GM23248 (cell line): Measurements from ENCODE around the gene STAMBPL1. TPM values are rescaled to one million over a fixed set of nuclear protein-coding genes. Genes with fewer than 3 reads are reported as not detected.

ENCODE experiments used
- DNase-seq: peaks from one replicate; pipeline ENCODE4 v3.0.0-alpha.2; 2015
- H2AFZ ChIP-seq: fragments of 200-600 bp; sonication (generic); 2 replicates; pipeline ENCODE4 v1.6.1; 2016; ENCODE audit warnings: antibody characterized with exemption
- H3F3A ChIP-seq: fragments of 200-600 bp; sonication (generic); 2 replicates; pipeline ENCODE4 v1.6.1; 2016; ENCODE audit warnings: mild to moderate bottlenecking, antibody characterized with exemption, mixed run types; ENCODE audit not compliant: insufficient read depth
- H3K27ac ChIP-seq: fragments of 200-600 bp; sonication (generic); 2 replicates; pipeline ENCODE4 v1.5.1; 2016; ENCODE audit warnings: mild to moderate bottlenecking
- H3K27me3 ChIP-seq: fragments of 200-600 bp; sonication (generic); replicated peaks from 2 replicates; pipeline ENCODE4 v1.6.1; 2016; ENCODE audit warnings: mild to moderate bottlenecking; ENCODE audit not compliant: insufficient read depth
- H3K36me3 ChIP-seq: fragments of 200-600 bp; sonication (generic); 2 replicates; pipeline ENCODE4 v1.6.1; 2016; ENCODE audit warnings: low read depth, mild to moderate bottlenecking
- H3K4me1 ChIP-seq: fragments of 200-600 bp; sonication (generic); 2 replicates; pipeline ENCODE4 v1.6.1; 2016; ENCODE audit warnings: mild to moderate bottlenecking; ENCODE audit not compliant: insufficient read depth
- H3K4me2 ChIP-seq: fragments of 200-600 bp; sonication (generic); one replicate; pipeline ENCODE4 v1.6.1; 2016; ENCODE audit warnings: mild to moderate bottlenecking; ENCODE audit not compliant: unreplicated experiment
- H3K4me3 ChIP-seq: fragments of 200-600 bp; sonication (generic); 2 replicates; pipeline ENCODE4 v1.5.1; 2016; ENCODE audit warnings: mild to moderate bottlenecking
- H3K79me2 ChIP-seq: fragments of 200-600 bp; sonication (generic); 2 replicates; pipeline ENCODE4 v1.6.1; 2016; ENCODE audit warnings: mild to moderate bottlenecking; ENCODE audit not compliant: insufficient read depth
- H3K9ac ChIP-seq: fragments of 200-600 bp; sonication (generic); 2 replicates; pipeline ENCODE4 v1.6.1; 2016; ENCODE audit warnings: mild to moderate bottlenecking
- H3K9me2 ChIP-seq: fragments of 200-600 bp; sonication (generic); 2 replicates; pipeline ENCODE4 v1.6.1; 2016; ENCODE audit warnings: mixed run types, mild to moderate bottlenecking, moderate library complexity; ENCODE audit not compliant: insufficient read depth
- H3K9me3 ChIP-seq: fragments of 200-600 bp; sonication (generic); one replicate; pipeline ENCODE4 v1.6.1; 2017; ENCODE audit warnings: low read depth
- H4K20me1 ChIP-seq: fragments of 200-600 bp; sonication (generic); 2 replicates; pipeline ENCODE4 v1.6.0; 2016; ENCODE audit not compliant: insufficient read depth
- EZH2 ChIP-seq: fragments of 200-600 bp; sonication (generic); IDR thresholded peaks from 2 replicates; pipeline ENCODE4 v1.6.1; 2018; ENCODE audit warnings: antibody characterized with exemption, mild to moderate bottlenecking; ENCODE audit not compliant: insufficient read depth, poor library complexity, severe bottlenecking
- EZH2phosphoT487 ChIP-seq: fragments of 200-600 bp; sonication (generic); IDR thresholded peaks from 2 replicates; pipeline ENCODE4 v1.6.1; 2018; ENCODE audit warnings: antibody characterized with exemption, moderate library complexity, mild to moderate bottlenecking, low read depth; ENCODE audit not compliant: insufficient read depth
- WGBS, 2 experiments: methylation state at CpG; one replicate each; pipeline ENCODE4 v1.1.6; 2015 to 2017; ENCODE audit warnings: low lambda C conversion rate in 2 of 2, low coverage in 1 of 2; ENCODE audit errors: missing lambda C conversion rate in 2 of 2; 5-methylcytosine and 5-hydroxymethylcytosine counted together
- in situ Hi-C: fragments of 300-500 bp; cut with MboI; formaldehyde crosslinking; loops from 2 replicates; pipeline ENCODE4 v1.15.0; 2020
- polyA plus RNA-seq: library from polyadenylated mRNA; unstranded; fragments of >200 nt; fragmentation: Nextera tagmentation; extraction: Ambion mirVana; gene quantifications from 2 replicates; pipeline ENCODE4 v1.2.1, GENCODE V29; 2016
- total RNA-seq: library from RNA; depleted of rRNA; stranded (reverse); fragments of >200 nt; shearing (Covaris generic); gene quantifications from 2 replicates; pipeline ENCODE4 v1.2.3, GENCODE V29; 2014

Gene STAMBPL1
- total and polyA plus RNA-seq, 2 experiments from 2014 or later, result 13.3 to 23.9 TPM

DNA sequence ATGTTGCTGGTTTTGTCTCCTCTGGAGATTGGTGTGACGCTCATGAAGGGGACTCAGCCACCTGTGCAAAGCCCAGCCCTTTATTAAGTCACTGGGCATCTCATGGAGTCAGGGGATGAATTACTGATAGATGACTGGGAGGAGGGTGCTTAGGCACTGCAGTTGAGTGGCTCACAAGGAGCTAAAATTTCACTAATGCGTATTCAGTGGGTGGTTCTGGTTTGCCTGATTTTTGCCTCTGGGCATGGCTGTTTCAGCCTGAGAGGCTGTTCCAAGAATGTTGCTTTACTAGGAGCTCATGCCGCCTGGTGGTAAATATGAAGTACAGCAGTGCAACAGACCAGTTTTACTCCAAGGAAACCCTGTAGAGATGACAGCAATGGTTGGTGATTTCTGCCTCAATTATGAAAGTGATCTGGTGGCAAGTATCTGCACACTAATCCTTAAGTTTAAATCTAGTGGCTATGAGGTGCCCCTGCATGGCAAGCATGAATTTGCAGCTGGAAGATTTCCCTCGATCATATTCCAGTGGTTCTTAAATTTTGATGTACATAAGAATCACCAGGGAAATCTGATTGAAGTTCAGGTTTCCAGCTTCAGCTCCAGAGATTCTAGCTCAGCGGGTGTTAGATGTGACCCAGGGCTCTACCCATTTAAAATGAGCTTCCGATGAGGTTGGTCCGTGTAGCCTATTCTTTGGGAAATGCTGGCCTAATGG lies 52.7 kb downstream of the STAMBPL1 start:
- Histone ChIP-seq H4K20me1 (no peaks in the 10 kb centered on the region), H3K27ac (peak overlapping the region; percentile 25; the same call in 1 of the 2 replicates), H3F3A (peaks cover 22% of the 10 kb centered on the region), H2AFZ (no peak overlapping the region), H3K27me3 (no peaks in the 10 kb centered on the region), H3K36me3 (no peaks in the 10 kb centered on the region; the same call in 1 of the 2 replicates), H3K9me2 (no peaks in the 10 kb centered on the region), H3K4me1 (peaks cover 10% of the 10 kb centered on the region), H3K4me3 (no peak overlapping the region), H3K9me3 (no peaks in the 10 kb centered on the region), H3K79me2 (no peaks in the 10 kb centered on the region), H3K9ac (no peak overlapping the region), H3K4me2 (no peak overlapping the region)
- in situ Hi-C loops, result loop anchor here (10.0 to 25.0 kb wide), 2 partner anchors 245 to 282 kb away; no protein-coding TSS in a partner anchor
- WGBS, 2 experiments, result 36% methylated on average over 7 of the region's 7 CpGs
- no peak for TF ChIP-seq EZH2phosphoT487
- TF ChIP-seq EZH2, result no peak
- peak; percentile 96 for DNase-seq

DNA sequence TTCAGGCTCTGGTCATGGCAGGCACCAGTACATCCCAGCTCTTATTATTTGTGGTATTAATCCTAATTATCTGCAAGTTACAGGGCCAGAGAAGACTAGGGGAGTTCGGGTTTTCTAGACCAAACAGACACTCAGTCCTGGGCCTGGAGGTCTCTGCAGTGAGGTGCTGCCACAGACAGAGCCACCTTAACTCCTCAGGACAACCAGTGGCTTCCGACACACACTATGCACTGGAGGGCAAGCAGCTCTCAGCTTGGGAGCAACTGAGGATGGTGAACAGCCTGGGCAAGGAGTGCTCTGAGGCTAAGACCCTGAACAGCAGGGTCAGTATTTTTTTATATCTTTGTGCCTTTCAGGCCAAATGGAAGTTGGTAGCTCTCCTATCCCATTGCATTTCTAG lies 53.5 kb downstream of the STAMBPL1 start:
- Histone ChIP-seq H3K9me3 (no peaks in the 10 kb centered on the region), H3K9me2 (no peaks in the 10 kb centered on the region), H3F3A (peaks cover 20% of the 10 kb centered on the region), H3K9ac (no peak overlapping the region), H3K36me3 (no peaks in the 10 kb centered on the region; the same call in 1 of the 2 replicates), H3K4me2 (no peak overlapping the region), H3K27ac (no peak overlapping the region), H2AFZ (no peak overlapping the region), H3K27me3 (no peaks in the 10 kb centered on the region), H3K4me1 (peaks cover 9% of the 10 kb centered on the region), H3K79me2 (no peaks in the 10 kb centered on the region), H4K20me1 (no peaks in the 10 kb centered on the region), H3K4me3 (no peak overlapping the region)
- 73 to 87% methylated on average over 2 of the region's 2 CpGs for WGBS, 2 experiments
- no peak for TF ChIP-seq EZH2
- TF ChIP-seq EZH2phosphoT487, result no peak
- in situ Hi-C loops, result loop anchor here (10.0 to 25.0 kb wide), 2 partner anchors 246 to 281 kb away; no protein-coding TSS in a partner anchor
- no peak for DNase-seq

GRCh38 chr10:88934900-88935672 lies 55.0 kb downstream of the STAMBPL1 start:
- H3K4me1 ChIP-seq, result peaks cover 9% of the 10 kb centered on the region
- peaks cover under 1% of the 10 kb centered on the region; the same call in 1 of the 2 replicates for H3K36me3 ChIP-seq
- TF ChIP-seq EZH2 (no peak), EZH2phosphoT487 (no peak)
- H3F3A ChIP-seq, result peaks cover 27% of the 10 kb centered on the region
- peak overlapping the region; percentile 20; the same call in 1 of the 2 replicates for H3K27ac ChIP-seq
- no peaks in the 10 kb centered on the region for H3K9me3 ChIP-seq
- 27 to 30% methylated on average over 17 of the region's 17 CpGs for WGBS, 2 experiments
- peak; percentile 82 for DNase-seq
- no peaks in the 10 kb centered on the region for H3K9me2 ChIP-seq
- no peaks in the 10 kb centered on the region for H3K27me3 ChIP-seq
- H3K79me2 ChIP-seq, result no peaks in the 10 kb centered on the region
- H2AFZ ChIP-seq, result 0 out of 2 replicates have a peak overlapping the region, but pooled peaks have one; percentile 18
- no peak overlapping the region for H3K4me3 ChIP-seq
- no peaks in the 10 kb centered on the region for H4K20me1 ChIP-seq
- H3K4me2 ChIP-seq, result peak overlapping the region; percentile 16
- no peak overlapping the region for H3K9ac ChIP-seq
- in situ Hi-C loops, result loop anchor here (5.0 to 25.0 kb wide), 4 partner anchors 47 to 280 kb away; no protein-coding TSS in a partner anchor

DNA sequence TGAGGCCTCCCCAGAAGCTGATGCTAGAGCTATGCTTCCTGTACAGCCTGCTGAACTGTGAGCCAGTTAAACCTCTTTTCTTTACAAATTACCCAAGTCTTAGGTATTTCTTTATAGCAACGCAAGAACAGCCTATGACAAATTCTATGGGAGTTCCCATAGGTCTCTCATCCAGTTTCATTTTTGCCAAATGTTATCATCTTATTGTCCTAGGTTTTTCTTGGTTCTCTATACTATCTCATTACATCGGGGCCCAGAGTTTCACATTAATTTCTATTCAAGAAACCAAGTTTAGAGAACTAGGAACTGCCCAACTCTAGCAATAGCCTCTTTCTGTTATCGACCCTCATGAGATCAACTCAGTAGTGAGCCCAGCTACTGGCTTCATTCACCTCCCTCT lies 56.6 kb downstream of the STAMBPL1 start:
- Histone ChIP-seq H3F3A (peaks cover 28% of the 10 kb centered on the region), H3K27ac (no peak overlapping the region), H3K27me3 (no peaks in the 10 kb centered on the region), H3K4me2 (no peak overlapping the region), H3K36me3 (peaks cover 7% of the 10 kb centered on the region; the same call in 1 of the 2 replicates), H2AFZ (no peak overlapping the region), H4K20me1 (no peaks in the 10 kb centered on the region), H3K4me3 (no peak overlapping the region), H3K9me3 (no peaks in the 10 kb centered on the region), H3K9ac (no peak overlapping the region), H3K9me2 (no peaks in the 10 kb centered on the region), H3K79me2 (no peaks in the 10 kb centered on the region), H3K4me1 (peaks cover 9% of the 10 kb centered on the region)
- no peak for DNase-seq
- TF ChIP-seq EZH2 (no peak), EZH2phosphoT487 (no peak)
- 84 to 85% methylated on average over 3 of the region's 3 CpGs for WGBS, 2 experiments
- in situ Hi-C loops, result loop anchor here (5.0 to 25.0 kb wide), 4 partner anchors 46 to 278 kb away; no protein-coding TSS in a partner anchor
